ENCODE results near the gene KCNK4. TPM values are rescaled to one million over a fixed set of nuclear protein-coding genes. Genes with fewer than 3 reads are reported as not detected.
A peak's percentile ranks its signal among the peaks of the same experiment; 100 is the strongest.

KCNK4 gene
- total and polyA plus RNA-seq, 2 experiments from 2014 or later, result 0.13 TPM; not detected in 1

- TF ChIP-seq EZH2phosphoT487 (IDR thresholded peaks at IDR 0.05; ENCODE audit: insufficient read depth, low read depth), result no peak
- TF ChIP-seq EZH2 (IDR thresholded peaks at IDR 0.05; ENCODE audit: insufficient read depth, poor library complexity, severe bottlenecking), result no peak
- in situ Hi-C loops (cut with MboI), result no loop called here
- Histone ChIP-seq H3K79me2 (ENCODE audit: insufficient read depth) (peaks cover 29% of the 10 kb centered on the region), H3K9ac (peak overlapping the region; percentile 87), H3K4me2 (ENCODE audit: unreplicated experiment) (peak overlapping the region; percentile 99), H2AFZ (peak overlapping the region; percentile 81), H3K27me3 (replicated peaks; ENCODE audit: insufficient read depth) (no peaks in the 10 kb centered on the region), H3K9me3 (ENCODE audit: low read depth) (no peaks in the 10 kb centered on the region), H3K36me3 (ENCODE audit: low read depth) (no peaks in the 10 kb centered on the region; the same call in 1 of the 2 replicates), H3K27ac (peak overlapping the region; percentile 39), H3K4me1 (ENCODE audit: insufficient read depth) (peaks cover 11% of the 10 kb centered on the region; the same call in 1 of the 2 replicates), H3K4me3 (peak overlapping the region; percentile 91), H3K9me2 (ENCODE audit: insufficient read depth) (no peaks in the 10 kb centered on the region), H4K20me1 (ENCODE audit: insufficient read depth) (no peaks in the 10 kb centered on the region), H3F3A (ENCODE audit: insufficient read depth) (peaks cover 5% of the 10 kb centered on the region; the same call in 1 of the 2 replicates)
- peak; percentile 81 for DNase-seq
- WGBS, 2 experiments (ENCODE audit: low coverage in 1 of 2, low lambda C conversion rate in 2 of 2, missing lambda C conversion rate in 2 of 2), result 3% methylated on average over 14 to 23 of the region's 23 CpGs
Measured at GRCh38 chr11:64252003-64252872, 38.9 kb upstream of the KCNK4 start.

GRCh38 chr11:64253043-64253442 is 38.1 kb upstream of the KCNK4 start:
- peaks cover 29% of the 10 kb centered on the region for H3K79me2 ChIP-seq (ENCODE audit: insufficient read depth)
- no peaks in the 10 kb centered on the region for H3K9me2 ChIP-seq (ENCODE audit: insufficient read depth)
- H3K4me1 ChIP-seq (ENCODE audit: insufficient read depth), result peaks cover 11% of the 10 kb centered on the region; the same call in 1 of the 2 replicates
- H4K20me1 ChIP-seq (ENCODE audit: insufficient read depth), result no peaks in the 10 kb centered on the region
- H3F3A ChIP-seq (ENCODE audit: insufficient read depth), result peaks cover 2% of the 10 kb centered on the region; the same call in 1 of the 2 replicates
- H3K27me3 ChIP-seq (replicated peaks; ENCODE audit: insufficient read depth), result no peaks in the 10 kb centered on the region
- TF ChIP-seq EZH2 (IDR thresholded peaks at IDR 0.05; ENCODE audit: insufficient read depth, poor library complexity, severe bottlenecking), result no peak
- TF ChIP-seq EZH2phosphoT487 (IDR thresholded peaks at IDR 0.05; ENCODE audit: insufficient read depth, low read depth), result no peak
- H3K36me3 ChIP-seq (ENCODE audit: low read depth), result no peaks in the 10 kb centered on the region; the same call in 1 of the 2 replicates
- 70 to 71% methylated on average over 8 of the region's 8 CpGs for WGBS, 2 experiments (ENCODE audit: low coverage in 1 of 2, low lambda C conversion rate in 2 of 2, missing lambda C conversion rate in 2 of 2)
- in situ Hi-C loops (cut with MboI), result no loop called here
- no peak for DNase-seq
- peak overlapping the region; percentile 87; the same call in 1 of the 2 replicates for H3K9ac ChIP-seq
- H3K4me3 ChIP-seq, result peak overlapping the region; percentile 91; the same call in 1 of the 2 replicates
- peak overlapping the region; percentile 99 for H3K4me2 ChIP-seq (ENCODE audit: unreplicated experiment)
- no peak overlapping the region for H2AFZ ChIP-seq
- H3K9me3 ChIP-seq (ENCODE audit: low read depth), result no peaks in the 10 kb centered on the region
- no peak overlapping the region for H3K27ac ChIP-seq

DNA sequence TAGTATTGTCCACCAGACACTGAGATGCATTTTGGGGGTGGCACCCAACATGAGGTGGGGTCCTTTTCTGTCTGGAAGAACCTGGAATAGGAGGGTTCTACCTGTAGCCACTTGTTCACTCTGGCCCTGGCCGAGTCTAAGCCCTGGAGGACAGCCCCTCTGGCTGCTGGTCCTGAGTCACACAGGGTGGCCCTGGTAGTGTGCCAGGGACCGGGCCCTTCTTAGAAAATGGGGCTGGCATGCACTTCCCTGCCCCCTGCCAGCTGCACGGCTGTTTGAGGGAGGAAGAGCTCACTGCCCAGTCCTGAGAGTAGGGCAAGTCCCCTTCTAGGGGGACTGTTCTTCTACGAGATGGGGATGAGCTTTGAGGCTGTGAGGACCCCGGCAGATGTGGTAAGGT is 37.6 kb upstream of the KCNK4 start:
- H2AFZ ChIP-seq, result no peak overlapping the region
- H3F3A ChIP-seq (ENCODE audit: insufficient read depth), result no peaks in the 10 kb centered on the region
- no peaks in the 10 kb centered on the region; the same call in 1 of the 2 replicates for H3K36me3 ChIP-seq (ENCODE audit: low read depth)
- H3K27ac ChIP-seq, result no peak overlapping the region
- H3K9me3 ChIP-seq (ENCODE audit: low read depth), result no peaks in the 10 kb centered on the region
- H3K4me2 ChIP-seq (ENCODE audit: unreplicated experiment), result no peak overlapping the region
- no peak overlapping the region for H3K9ac ChIP-seq
- H3K4me3 ChIP-seq, result no peak overlapping the region
- 32 to 42% methylated on average over 5 of the region's 5 CpGs for WGBS, 2 experiments (ENCODE audit: low coverage in 1 of 2, low lambda C conversion rate in 2 of 2, missing lambda C conversion rate in 2 of 2)
- no peaks in the 10 kb centered on the region for H3K9me2 ChIP-seq (ENCODE audit: insufficient read depth)
- peaks cover 11% of the 10 kb centered on the region; the same call in 1 of the 2 replicates for H3K4me1 ChIP-seq (ENCODE audit: insufficient read depth)
- in situ Hi-C loops (cut with MboI), result no loop called here
- TF ChIP-seq EZH2phosphoT487 (IDR thresholded peaks at IDR 0.05; ENCODE audit: insufficient read depth, low read depth) (no peak), EZH2 (IDR thresholded peaks at IDR 0.05; ENCODE audit: insufficient read depth, poor library complexity, severe bottlenecking) (no peak)
- H3K27me3 ChIP-seq (replicated peaks; ENCODE audit: insufficient read depth), result no peaks in the 10 kb centered on the region
- DNase-seq, result peak; percentile 46
- no peaks in the 10 kb centered on the region for H4K20me1 ChIP-seq (ENCODE audit: insufficient read depth)
- peaks cover 29% of the 10 kb centered on the region for H3K79me2 ChIP-seq (ENCODE audit: insufficient read depth)

- H3K36me3 ChIP-seq (ENCODE audit: low read depth), result no peaks in the 10 kb centered on the region; the same call in 1 of the 2 replicates
- peaks cover 29% of the 10 kb centered on the region for H3K79me2 ChIP-seq (ENCODE audit: insufficient read depth)
- in situ Hi-C loops (cut with MboI), result no loop called here
- no peaks in the 10 kb centered on the region for H3K27me3 ChIP-seq (replicated peaks; ENCODE audit: insufficient read depth)
- H2AFZ ChIP-seq, result no peak overlapping the region
- H3F3A ChIP-seq (ENCODE audit: insufficient read depth), result no peaks in the 10 kb centered on the region
- DNase-seq, result no peak
- H3K9me2 ChIP-seq (ENCODE audit: insufficient read depth), result no peaks in the 10 kb centered on the region
- H3K4me3 ChIP-seq, result no peak overlapping the region
- 94 to 95% methylated on average over 6 to 7 of the region's 7 CpGs for WGBS, 2 experiments (ENCODE audit: low coverage in 1 of 2, low lambda C conversion rate in 2 of 2, missing lambda C conversion rate in 2 of 2)
- H3K9me3 ChIP-seq (ENCODE audit: low read depth), result no peaks in the 10 kb centered on the region
- no peak overlapping the region for H3K9ac ChIP-seq
- no peak overlapping the region for H3K27ac ChIP-seq
- no peaks in the 10 kb centered on the region for H4K20me1 ChIP-seq (ENCODE audit: insufficient read depth)
- peaks cover 11% of the 10 kb centered on the region; the same call in 1 of the 2 replicates for H3K4me1 ChIP-seq (ENCODE audit: insufficient read depth)
- H3K4me2 ChIP-seq (ENCODE audit: unreplicated experiment), result no peak overlapping the region
- TF ChIP-seq EZH2 (IDR thresholded peaks at IDR 0.05; ENCODE audit: insufficient read depth, poor library complexity, severe bottlenecking) (no peak), EZH2phosphoT487 (IDR thresholded peaks at IDR 0.05; ENCODE audit: insufficient read depth, low read depth) (no peak)
Measured at GRCh38 chr11:64254326-64254725, 36.8 kb upstream of the KCNK4 start.
